Right forelimb (tissue), 1 donor: Measurements from ENCODE around the gene FAM177A1.
"Not testable (repeated sequence)": the region's sequence is repeated elsewhere in the genome, so short reads cannot be mapped to it uniquely, and the experiment has no call there.

Source experiments
- DNase-seq: peaks from one replicate; pipeline ENCODE4 v3.0.0-alpha.2; 2018

Gene FAM177A1

GRCh38 chr14:35065731-35066130 lies 19.7 kb downstream of the FAM177A1 start:
- DNase-seq = not testable (repeated sequence)

- DNase-seq = no peak
Observed at GRCh38 chr14:35068238-35069012, 22.4 kb downstream of the FAM177A1 start.

- no peak for DNase-seq
Observed at GRCh38 chr14:35072226-35072625, 26.2 kb downstream of the FAM177A1 start.

- DNase-seq = no peak
Observed at GRCh38 chr14:35073486-35073885, 27.4 kb downstream of the FAM177A1 start.

- no peak for DNase-seq
Observed at GRCh38 chr14:35078082-35078481, 32.0 kb downstream of the FAM177A1 start.

GRCh38 chr14:35079742-35080141 lies 33.7 kb downstream of the FAM177A1 start:
- DNase-seq = no peak

GRCh38 chr14:35083530-35084150 lies 37.6 kb downstream of the FAM177A1 start:
- no peak for DNase-seq

- DNase-seq = no peak
Observed at GRCh38 chr14:35085441-35085840, 39.4 kb downstream of the FAM177A1 start.

GRCh38 chr14:35088514-35088913 lies 42.4 kb downstream of the FAM177A1 start:
- DNase-seq = no peak

- not testable (repeated sequence) for DNase-seq
Observed at GRCh38 chr14:35094645-35095044, 48.6 kb downstream of the FAM177A1 start.

GRCh38 chr14:35107866-35108265 lies 61.8 kb downstream of the FAM177A1 start:
- no peak for DNase-seq

GRCh38 chr14:35112641-35113040 lies 66.6 kb downstream of the FAM177A1 start:
- DNase-seq = no peak

- no peak for DNase-seq
Observed at GRCh38 chr14:35113308-35113950, 67.4 kb downstream of the FAM177A1 start.

- DNase-seq = no peak
Observed at GRCh38 chr14:35114036-35114435, 68.0 kb downstream of the FAM177A1 start.

- no peak for DNase-seq
Observed at GRCh38 chr14:35116242-35116641, 70.2 kb downstream of the FAM177A1 start.

GRCh38 chr14:35117112-35117511 lies 71.0 kb downstream of the FAM177A1 start:
- DNase-seq = no peak

GRCh38 chr14:35121026-35121886 lies 75.2 kb downstream of the FAM177A1 start:
- DNase-seq = no peak

GRCh38 chr14:35121887-35122695 lies 76.0 kb downstream of the FAM177A1 start, which contains the start of the genes PPP2R3C and PRORP:
TSS of gene PPP2R3C (minus strand) at chr14:35121990. CDS start at chr14:35121959, 31 bp downstream.
TSS of gene PRORP (plus strand) at chr14:35122552. CDS start at chr14:35123246, 694 bp downstream.
- DNase-seq = peak; percentile 93

- DNase-seq = no peak
Observed at GRCh38 chr14:35122696-35123387, 76.8 kb downstream of the FAM177A1 start.

GRCh38 chr14:35123388-35123703 lies 77.3 kb downstream of the FAM177A1 start:
- DNase-seq = no peak

- no peak for DNase-seq
Observed at GRCh38 chr14:35124127-35124526, 78.1 kb downstream of the FAM177A1 start.
